ENCODE results near the gene ZBED2.

GRCh38 chr3:111589303-111590142, 5.6 kb downstream of the ZBED2 start:
- TF ChIP-seq YY1 (IDR thresholded peaks at IDR 0.05; ENCODE audit: low read depth) (no peak), CTCF (IDR thresholded peaks at IDR 0.05) (no peak)

Measured in SK-N-SH (cell line).